GM19238 (cell line): Measurements from ENCODE around the gene MPDZ.

ENCODE experiments used
- DNase-seq: peaks from one replicate; pipeline ENCODE4 v3.0.0; 2011; ENCODE audit warnings: low spot score; ENCODE audit not compliant: insufficient read length

MPDZ gene

GRCh38 chr9:13179257-13179656 lies 100.2 kb downstream of the MPDZ start:
- no peak for DNase-seq

- DNase-seq, result no peak
Observed at GRCh38 chr9:13175732-13176131, 103.8 kb downstream of the MPDZ start.

GRCh38 chr9:13174906-13175639 lies 104.4 kb downstream of the MPDZ start:
- DNase-seq, result no peak

GRCh38 chr9:13173553-13173952 lies 105.9 kb downstream of the MPDZ start:
- DNase-seq, result no peak

GRCh38 chr9:13171261-13171660 lies 108.2 kb downstream of the MPDZ start:
- DNase-seq, result no peak

GRCh38 chr9:13166996-13167395 lies 112.5 kb downstream of the MPDZ start:
- DNase-seq, result no peak

GRCh38 chr9:13165956-13166355 lies 113.5 kb downstream of the MPDZ start:
- no peak for DNase-seq

- no peak for DNase-seq
Observed at GRCh38 chr9:13165236-13165945, 114.1 kb downstream of the MPDZ start.

- no peak for DNase-seq
Observed at GRCh38 chr9:13163946-13164345, 115.5 kb downstream of the MPDZ start.

- DNase-seq, result no peak
Observed at GRCh38 chr9:13163287-13163686, 116.2 kb downstream of the MPDZ start.

- DNase-seq, result no peak
Observed at GRCh38 chr9:13160051-13160450, 119.4 kb downstream of the MPDZ start.

GRCh38 chr9:13158986-13159385 lies 120.5 kb downstream of the MPDZ start:
- DNase-seq, result no peak

GRCh38 chr9:13151489-13151888 lies 128.0 kb downstream of the MPDZ start:
- DNase-seq, result no peak

- no peak for DNase-seq
Observed at GRCh38 chr9:13149454-13149853, 130.0 kb downstream of the MPDZ start.

- DNase-seq, result no peak
Observed at GRCh38 chr9:13146840-13147239, 132.7 kb downstream of the MPDZ start.

GRCh38 chr9:13145340-13145739 lies 134.2 kb downstream of the MPDZ start:
- no peak for DNase-seq

GRCh38 chr9:13144166-13144775 lies 135.2 kb downstream of the MPDZ start:
- DNase-seq, result no peak

- no peak for DNase-seq
Observed at GRCh38 chr9:13143281-13143680, 136.2 kb downstream of the MPDZ start.

- DNase-seq, result no peak
Observed at GRCh38 chr9:13142776-13143175, 136.7 kb downstream of the MPDZ start.

- DNase-seq, result no peak
Observed at GRCh38 chr9:13141629-13142028, 137.9 kb downstream of the MPDZ start.

- no peak for DNase-seq
Observed at GRCh38 chr9:13140843-13141592, 138.5 kb downstream of the MPDZ start.

- no peak for DNase-seq
Observed at GRCh38 chr9:13139641-13140171, 139.8 kb downstream of the MPDZ start.
